K562 (cell line): ENCODE measurements around the gene ZNF385D. TPM values are rescaled to one million over a fixed set of nuclear protein-coding genes. Genes with fewer than 3 reads are reported as not detected.

Experiments used
- ATAC-seq: fragments of 200-7000 bp; cut with Tn5 transposase; 3 replicates; pipeline ENCODE4 v1.9.1; 2020; ENCODE audit warnings: moderate library complexity
- BruUV-seq: library from RNA; stranded (reverse); fragments of 400-500 nt; replicated peaks from 2 replicates; lab custom pipeline; 2021; lab: Mats Ljungman, UMichigan
- CTCF ChIA-PET: fragments of 300-600 bp; formaldehyde crosslinking; extraction: SDS; loops from one replicate; lab custom pipeline; 2021; ENCODE audit warnings: low intra/inter-chr PET ratio; lab: Yijun Ruan, JAX
- POLR2A ChIA-PET: fragments of 300-600, 350-650 bp; sonication (Branson Sonifier 250); formaldehyde crosslinking; extraction: SDS; loops from one replicate; lab custom pipeline; 2021; ENCODE audit warnings: antibody characterized with exemption, inconsistent platforms; lab: Yijun Ruan, JAX
- DNase-seq, 4 experiments: peaks; one replicate each; pipeline versions ENCODE4 v3.0.0 to v3.0.0-alpha.2; 2011 to 2018; ENCODE audit warnings: low spot score in 3 of 4, mixed read lengths in 3 of 4; ENCODE audit errors: extremely low read depth in 1 of 4
- FAIRE-seq: peaks from 2 replicates; lab custom pipeline; 2011; peaks lifted over from hg19 to GRCh38; lab: Jason Lieb, UNC
- H2AFZ ChIP-seq: 2 replicates; pipeline ENCODE4 v1.6.0; 2011; ENCODE audit warnings: low read depth, low read length, control low read depth, inconsistent platforms
- H3K27ac ChIP-seq: fragments of 200-600 bp; 3 replicates; pipeline ENCODE4 v1.8.0; 2011; ENCODE audit warnings: low read depth, mild to moderate bottlenecking, control low read depth, inconsistent platforms, low read length, moderate library complexity, mixed read lengths; ENCODE audit errors: extremely low read depth
- H3K27me3 ChIP-seq, 2 experiments: fragments of 300-600 bp in 1 of 2; 2 replicates in 1 of 2; 3 replicates in 1 of 2; pipeline versions ENCODE4 v1.6.0 to v1.8.0; 2011; ENCODE audit warnings: inconsistent platforms in 2 of 2, low read length in 2 of 2, mild to moderate bottlenecking in 1 of 2, mixed read lengths in 1 of 2, moderate library complexity in 1 of 2; ENCODE audit not compliant: control insufficient read depth in 2 of 2, insufficient read depth in 2 of 2
- H3K36me3 ChIP-seq: fragments of 300-600 bp; 3 replicates; pipeline ENCODE4 v1.8.0; 2011; ENCODE audit warnings: mild to moderate bottlenecking, low read length, inconsistent platforms; ENCODE audit not compliant: control insufficient read depth, insufficient read depth
- H3K4me1 ChIP-seq, 2 experiments: fragments of 200-600 bp in 1 of 2; replicated peaks in 1 of 2; 2 replicates in 1 of 2; 3 replicates in 1 of 2; pipeline versions ENCODE4 v1.5.1 to v1.8.0; 2011; ENCODE audit warnings: inconsistent platforms in 2 of 2, low read length in 2 of 2, mild to moderate bottlenecking in 1 of 2, mixed read lengths in 1 of 2, moderate library complexity in 1 of 2; ENCODE audit not compliant: control insufficient read depth in 2 of 2, insufficient read depth in 2 of 2
- H3K4me2 ChIP-seq: 2 replicates; pipeline ENCODE4 v1.6.1; 2011; ENCODE audit warnings: low read length, control low read depth, inconsistent platforms, mixed read lengths; ENCODE audit not compliant: insufficient read depth
- H3K4me3 ChIP-seq: fragments of 200-600 bp; sonication (generic), shearing (Covaris generic); 2 replicates; pipeline ENCODE4 v1.5.1; 2016; ENCODE audit warnings: control low read depth, inconsistent platforms
- H3K79me2 ChIP-seq: fragments of 200-600 bp; 3 replicates; pipeline ENCODE4 v1.8.0; 2011; ENCODE audit warnings: low read length, inconsistent platforms; ENCODE audit not compliant: control insufficient read depth, insufficient read depth
- H3K9ac ChIP-seq, 2 experiments: 2 replicates each; pipeline versions ENCODE4 v1.6.0 to v1.6.1; 2011; ENCODE audit warnings: low read depth in 2 of 2, low read length in 2 of 2, control low read depth in 1 of 2, inconsistent platforms in 1 of 2, mild to moderate bottlenecking in 1 of 2, mixed read lengths in 1 of 2; ENCODE audit not compliant: insufficient read depth in 1 of 2
- H3K9me1 ChIP-seq: one replicate; pipeline ENCODE4 v1.6.0; 2011; ENCODE audit warnings: inconsistent platforms, mild to moderate bottlenecking, low read length, moderate library complexity; ENCODE audit not compliant: control insufficient read depth, insufficient read depth
- H3K9me3 ChIP-seq: replicated peaks from 2 replicates; pipeline ENCODE4 v1.5.1; 2011; ENCODE audit warnings: low read depth, low read length, inconsistent platforms; ENCODE audit not compliant: control insufficient read depth, insufficient read depth
- H4K20me1 ChIP-seq: replicated peaks from 2 replicates; pipeline ENCODE4 v1.6.1; 2011; ENCODE audit warnings: low read length, inconsistent platforms, mixed read lengths; ENCODE audit not compliant: control insufficient read depth, insufficient read depth
- CBFB ChIP-seq: sonication (generic); formaldehyde crosslinking; IDR thresholded peaks from 2 replicates; pipeline ENCODE4 v1.4.0; 2020; ENCODE audit warnings: mild to moderate bottlenecking, missing genetic modification reagents
- DNMT1 ChIP-seq: fragments of 450-650 bp; IDR thresholded peaks from 2 replicates; pipeline ENCODE4 v1.6.1; 2016; ENCODE audit warnings: antibody characterized with exemption, mild to moderate bottlenecking
- EP400 ChIP-seq: fragments of 450-650 bp; IDR thresholded peaks from 2 replicates; pipeline ENCODE4 v1.6.1; 2017; ENCODE audit warnings: antibody characterized with exemption, mild to moderate bottlenecking, moderate library complexity
- MEF2D ChIP-seq: conservative IDR thresholded peaks from 2 replicates; pipeline ENCODE4 v1.6.1; 2016; ENCODE audit warnings: low read depth, missing genetic modification characterization, missing compliant biosample characterization
- POLR2AphosphoS2 ChIP-seq: IDR thresholded peaks from 2 replicates; pipeline ENCODE4 v1.6.1; 2012; ENCODE audit warnings: low read length, improper control_type of control experiment
- RBM25 ChIP-seq: fragments of 200-400 bp; formaldehyde crosslinking; IDR thresholded peaks from 2 replicates; pipeline ENCODE4 v1.6.1; 2018; ENCODE audit warnings: low read length, low read depth, moderate library complexity; ENCODE audit not compliant: severe bottlenecking
- RFX5 ChIP-seq: IDR thresholded peaks from 2 replicates; pipeline ENCODE4 v1.6.1; 2011; ENCODE audit warnings: low read depth, mild to moderate bottlenecking, improper control_type of control experiment, low read length
- SETDB1 ChIP-seq: IDR thresholded peaks from one replicate; pipeline ENCODE4 v1.6.1; 2012; ENCODE audit warnings: low read length, control low read depth, inconsistent platforms
- SIRT6 ChIP-seq: IDR thresholded peaks from one replicate; pipeline ENCODE4 v1.6.1; 2012; ENCODE audit warnings: low read depth, mild to moderate bottlenecking, control low read depth, inconsistent platforms, low read length, moderate library complexity
- SMC3 ChIP-seq: conservative IDR thresholded peaks from 2 replicates; pipeline ENCODE4 v1.6.1; 2011; ENCODE audit warnings: low read depth, low read length, improper control_type of control experiment; ENCODE audit not compliant: insufficient read depth
- SNRNP70 ChIP-seq: fragments of 200-400 bp; formaldehyde crosslinking; optimal IDR thresholded peaks from 2 replicates; pipeline ENCODE3; 2017; ENCODE audit warnings: low read depth, low read length
- WGBS: fragments of 100-300 bp; shearing (Covaris generic); methylation state at CpG from one replicate; pipeline ENCODE4 v1.1.6; 2016; ENCODE audit warnings: low coverage, mixed read lengths; ENCODE audit not compliant: insufficient coverage; ENCODE audit errors: missing lambda C conversion rate; 5-methylcytosine and 5-hydroxymethylcytosine counted together
- in situ Hi-C: fragments of 300-500 bp; cut with MboI; formaldehyde crosslinking; loops from 4 replicates; pipeline ENCODE4 v1.15.0; 2018; ENCODE audit warnings: inconsistent platforms, mixed read lengths
- intact Hi-C: fragments of 100-400 bp; cut with micrococcal nuclease; formaldehyde crosslinking; loops from 2 replicates; pipeline ENCODE4 v1.14.2; 2022
- polyA plus RNA-seq, 8 experiments: library from polyadenylated mRNA; depleted of rRNA in 4 of 8; stranded (reverse) in 5 of 8; unstranded in 3 of 8; fragments of >200 nt; fragmentation: Nextera tagmentation in 2 of 8; fragmentation: Illumina TruSeq in 1 of 8; extraction: Ambion mirVana in 2 of 8; extraction: Trizol in 1 of 8; gene quantifications; 2 replicates each; pipeline versions ENCODE4 v1.2.1 to v1.2.3, GENCODE V29; 2011 to 2014; ENCODE audit warnings: inconsistent platforms in 1 of 8, missing spikeins in 1 of 8
- total RNA-seq, 7 experiments: library from RNA; depleted of rRNA in 6 of 7; stranded (reverse); fragments of >200 nt in 6 of 7; fragmentation: Illumina TruSeq in 2 of 7; extraction: Trizol in 2 of 7; gene quantifications; 2 replicates each; pipeline versions ENCODE4 v1.2.1 to v1.2.3, GENCODE V29; 2011 to 2021; ENCODE audit warnings: low replicate concordance in 1 of 7
- TF ChIP-seq, protein P1 (sequence below), 2 experiments: fragments of 450-650 bp; formaldehyde crosslinking in 1 of 2; IDR thresholded peaks; 2 replicates each; pipeline versions ENCODE4 v1.4.0 to v1.6.1; 2014 to 2020; ENCODE audit warnings: mild to moderate bottlenecking in 2 of 2, borderline replicate concordance in 1 of 2, low read depth in 1 of 2
- TF ChIP-seq, protein P2 (sequence below): sonication (generic); formaldehyde crosslinking; IDR thresholded peaks from 2 replicates; pipeline ENCODE4 v1.4.0; 2020; ENCODE audit warnings: mild to moderate bottlenecking, missing genetic modification reagents

Gene ZNF385D
- total and polyA plus RNA-seq, 9 of the 15 experiments (the other 6 are each of a cell fraction or from before 2014, with no cell fraction given), result 0.14 to 1.7 (median 0.51) TPM

DNA sequence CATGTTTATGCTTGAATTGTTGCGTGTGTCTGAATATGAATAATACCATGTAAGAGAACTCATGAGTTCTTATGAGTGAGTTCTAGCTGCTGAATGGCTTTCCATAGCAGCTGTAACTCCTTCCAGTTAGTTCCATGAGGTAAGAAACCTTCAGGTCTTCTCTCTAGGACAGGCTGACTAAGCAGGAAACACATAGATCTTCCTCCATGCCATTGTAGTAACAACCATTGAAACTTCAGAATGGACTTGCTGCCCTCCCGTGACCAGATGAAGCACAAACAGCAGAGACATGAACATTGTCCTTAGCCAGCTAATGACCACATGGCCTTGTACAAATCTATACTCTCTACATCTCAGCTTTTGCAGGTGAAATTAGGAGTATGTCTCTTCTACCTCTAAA is 200.0 kb downstream of the ZNF385D start:
- DNase-seq, result peak in 2 of 4 experiments; percentile 14 to 61
- no TSS peak for BruUV-seq
- no peaks in the 10 kb centered on the region for H4K20me1 ChIP-seq
- no peak overlapping the region for H3K4me3 ChIP-seq
- H3K9me1 ChIP-seq, result no peaks in the 10 kb centered on the region
- FAIRE-seq, result peak; percentile 72
- no peaks in the 10 kb centered on the region for H3K27me3 ChIP-seq
- in situ Hi-C loops, result no loop called here
- H3K27ac ChIP-seq, result peak overlapping the region; percentile 17; the same call in 1 of the 3 replicates
- peaks cover 7% of the 10 kb centered on the region; the same call in 1 of the 3 replicates for H3K36me3 ChIP-seq
- intact Hi-C loops, result loop anchor here (2.0 kb wide), 1 partner anchor 66 kb away; no protein-coding TSS in a partner anchor
- ATAC-seq, result peak; percentile 87
- 9% methylated on average over 2 of the region's 2 CpGs for WGBS
- no peaks in the 10 kb centered on the region for H3K9me3 ChIP-seq
- peaks cover 94% of the 10 kb centered on the region for H3K79me2 ChIP-seq
- POLR2A ChIA-PET, result no interaction called here
- CTCF ChIA-PET, result no interaction called here
- H3K4me1 ChIP-seq, result no peaks in the 10 kb centered on the region; a peak in 1 of 5 replicates
- no peak overlapping the region for H3K4me2 ChIP-seq
- H3K9ac ChIP-seq, result no peak overlapping the region
- H2AFZ ChIP-seq, result no peak overlapping the region
- TF ChIP-seq SMC3 (0 out of 2 replicates have a peak, but pooled peaks have one; percentile 18), SETDB1 (no peak), SIRT6 (no peak), EP400 (no peak), CBFB (CRISPR knock-in tag) (no peak), DNMT1 (no peak), RFX5 (no peak), MEF2D (tag) (no peak), RBM25 (no peak), SNRNP70 (no peak), POLR2AphosphoS2 (no peak)
- TF ChIP-seq, protein P1, sequence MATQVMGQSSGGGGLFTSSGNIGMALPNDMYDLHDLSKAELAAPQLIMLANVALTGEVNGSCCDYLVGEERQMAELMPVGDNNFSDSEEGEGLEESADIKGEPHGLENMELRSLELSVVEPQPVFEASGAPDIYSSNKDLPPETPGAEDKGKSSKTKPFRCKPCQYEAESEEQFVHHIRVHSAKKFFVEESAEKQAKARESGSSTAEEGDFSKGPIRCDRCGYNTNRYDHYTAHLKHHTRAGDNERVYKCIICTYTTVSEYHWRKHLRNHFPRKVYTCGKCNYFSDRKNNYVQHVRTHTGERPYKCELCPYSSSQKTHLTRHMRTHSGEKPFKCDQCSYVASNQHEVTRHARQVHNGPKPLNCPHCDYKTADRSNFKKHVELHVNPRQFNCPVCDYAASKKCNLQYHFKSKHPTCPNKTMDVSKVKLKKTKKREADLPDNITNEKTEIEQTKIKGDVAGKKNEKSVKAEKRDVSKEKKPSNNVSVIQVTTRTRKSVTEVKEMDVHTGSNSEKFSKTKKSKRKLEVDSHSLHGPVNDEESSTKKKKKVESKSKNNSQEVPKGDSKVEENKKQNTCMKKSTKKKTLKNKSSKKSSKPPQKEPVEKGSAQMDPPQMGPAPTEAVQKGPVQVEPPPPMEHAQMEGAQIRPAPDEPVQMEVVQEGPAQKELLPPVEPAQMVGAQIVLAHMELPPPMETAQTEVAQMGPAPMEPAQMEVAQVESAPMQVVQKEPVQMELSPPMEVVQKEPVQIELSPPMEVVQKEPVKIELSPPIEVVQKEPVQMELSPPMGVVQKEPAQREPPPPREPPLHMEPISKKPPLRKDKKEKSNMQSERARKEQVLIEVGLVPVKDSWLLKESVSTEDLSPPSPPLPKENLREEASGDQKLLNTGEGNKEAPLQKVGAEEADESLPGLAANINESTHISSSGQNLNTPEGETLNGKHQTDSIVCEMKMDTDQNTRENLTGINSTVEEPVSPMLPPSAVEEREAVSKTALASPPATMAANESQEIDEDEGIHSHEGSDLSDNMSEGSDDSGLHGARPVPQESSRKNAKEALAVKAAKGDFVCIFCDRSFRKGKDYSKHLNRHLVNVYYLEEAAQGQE (IDR thresholded peaks at IDR 0.05; ENCODE audit: borderline replicate concordance), result peak; percentile 35; the same call in 1 of the 2 replicates
- TF ChIP-seq, protein P1 (CRISPR knock-in tag; IDR thresholded peaks at IDR 0.05; ENCODE audit: low read depth), result no peak
- TF ChIP-seq, protein P2, sequence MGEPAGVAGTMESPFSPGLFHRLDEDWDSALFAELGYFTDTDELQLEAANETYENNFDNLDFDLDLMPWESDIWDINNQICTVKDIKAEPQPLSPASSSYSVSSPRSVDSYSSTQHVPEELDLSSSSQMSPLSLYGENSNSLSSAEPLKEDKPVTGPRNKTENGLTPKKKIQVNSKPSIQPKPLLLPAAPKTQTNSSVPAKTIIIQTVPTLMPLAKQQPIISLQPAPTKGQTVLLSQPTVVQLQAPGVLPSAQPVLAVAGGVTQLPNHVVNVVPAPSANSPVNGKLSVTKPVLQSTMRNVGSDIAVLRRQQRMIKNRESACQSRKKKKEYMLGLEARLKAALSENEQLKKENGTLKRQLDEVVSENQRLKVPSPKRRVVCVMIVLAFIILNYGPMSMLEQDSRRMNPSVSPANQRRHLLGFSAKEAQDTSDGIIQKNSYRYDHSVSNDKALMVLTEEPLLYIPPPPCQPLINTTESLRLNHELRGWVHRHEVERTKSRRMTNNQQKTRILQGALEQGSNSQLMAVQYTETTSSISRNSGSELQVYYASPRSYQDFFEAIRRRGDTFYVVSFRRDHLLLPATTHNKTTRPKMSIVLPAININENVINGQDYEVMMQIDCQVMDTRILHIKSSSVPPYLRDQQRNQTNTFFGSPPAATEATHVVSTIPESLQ (CRISPR knock-in tag), result no peak
